Neural progenitor cell (in vitro differentiated cells): Measurements from ENCODE around the gene NTM.

ENCODE experiments used
- EZH2 ChIP-seq: fragments of 200-600 bp; sonication (generic); IDR thresholded peaks from 2 replicates; pipeline ENCODE4 v1.6.1; 2017; ENCODE audit warnings: antibody characterized with exemption, mild to moderate bottlenecking, moderate library complexity
- TF ChIP-seq, protein P1 (sequence below): fragments of 200-600 bp; sonication (generic); IDR thresholded peaks from 2 replicates; pipeline ENCODE4 v1.5.1; 2017; ENCODE audit warnings: antibody characterized with exemption, mild to moderate bottlenecking

GRCh38 chr11:131666006-131666405 is 295.6 kb downstream of the NTM start:
- TF ChIP-seq EZH2 = no peak
- TF ChIP-seq, protein P1, sequence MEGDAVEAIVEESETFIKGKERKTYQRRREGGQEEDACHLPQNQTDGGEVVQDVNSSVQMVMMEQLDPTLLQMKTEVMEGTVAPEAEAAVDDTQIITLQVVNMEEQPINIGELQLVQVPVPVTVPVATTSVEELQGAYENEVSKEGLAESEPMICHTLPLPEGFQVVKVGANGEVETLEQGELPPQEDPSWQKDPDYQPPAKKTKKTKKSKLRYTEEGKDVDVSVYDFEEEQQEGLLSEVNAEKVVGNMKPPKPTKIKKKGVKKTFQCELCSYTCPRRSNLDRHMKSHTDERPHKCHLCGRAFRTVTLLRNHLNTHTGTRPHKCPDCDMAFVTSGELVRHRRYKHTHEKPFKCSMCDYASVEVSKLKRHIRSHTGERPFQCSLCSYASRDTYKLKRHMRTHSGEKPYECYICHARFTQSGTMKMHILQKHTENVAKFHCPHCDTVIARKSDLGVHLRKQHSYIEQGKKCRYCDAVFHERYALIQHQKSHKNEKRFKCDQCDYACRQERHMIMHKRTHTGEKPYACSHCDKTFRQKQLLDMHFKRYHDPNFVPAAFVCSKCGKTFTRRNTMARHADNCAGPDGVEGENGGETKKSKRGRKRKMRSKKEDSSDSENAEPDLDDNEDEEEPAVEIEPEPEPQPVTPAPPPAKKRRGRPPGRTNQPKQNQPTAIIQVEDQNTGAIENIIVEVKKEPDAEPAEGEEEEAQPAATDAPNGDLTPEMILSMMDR = no peak
